AG04450 (cell line): ENCODE results near the gene STAT3. TPM values are rescaled to one million over a fixed set of nuclear protein-coding genes. Genes with fewer than 3 reads are reported as not detected.
A peak's percentile ranks its signal among the peaks of the same experiment; 100 is the strongest.

Experiments used
- CTCF ChIA-PET: fragments of 300-600, 350-600 bp; formaldehyde crosslinking; extraction: SDS; loops from one replicate; lab custom pipeline; 2022; ENCODE audit warnings: antibody characterized with exemption, inconsistent platforms; lab: Charles Lee
- POLR2A ChIA-PET: fragments of 350-600 bp; formaldehyde crosslinking; extraction: SDS; loops from one replicate; lab custom pipeline; 2021; ENCODE audit warnings: antibody characterized with exemption, inconsistent platforms; lab: Yijun Ruan, JAX
- DNase-seq: peaks from one replicate; pipeline ENCODE4 v3.0.0-alpha.2; 2011; ENCODE audit warnings: low read depth, low spot score
- H3K27ac ChIP-seq: one replicate; pipeline ENCODE4 v1.5.1; 2012; ENCODE audit warnings: low read depth, low read length, control low read depth
- H3K27me3 ChIP-seq: one replicate; pipeline ENCODE4 v1.6.0; 2012; ENCODE audit warnings: low read length; ENCODE audit not compliant: control insufficient read depth, insufficient read depth
- H3K4me3 ChIP-seq: 2 replicates; pipeline ENCODE4 v1.5.1; 2011; ENCODE audit warnings: mild to moderate bottlenecking, low read depth, low read length, control low read depth
- H3K9me3 ChIP-seq: 2 replicates; pipeline ENCODE4 v1.5.1; 2012; ENCODE audit warnings: low read length; ENCODE audit not compliant: control insufficient read depth, insufficient read depth
- polyA plus RNA-seq: library from polyadenylated mRNA; depleted of rRNA; stranded (reverse); fragments of >200 nt; gene quantifications from 2 replicates; pipeline ENCODE4 v1.2.3, GENCODE V29; 2011
- TF ChIP-seq, protein P1 (sequence below): IDR thresholded peaks from 2 replicates; pipeline ENCODE4 v1.5.1; 2011; ENCODE audit warnings: low read depth, low read length, control low read depth, inconsistent platforms

Gene STAT3
- polyA plus RNA-seq, 1 experiment, result 77.1 TPM

DNA sequence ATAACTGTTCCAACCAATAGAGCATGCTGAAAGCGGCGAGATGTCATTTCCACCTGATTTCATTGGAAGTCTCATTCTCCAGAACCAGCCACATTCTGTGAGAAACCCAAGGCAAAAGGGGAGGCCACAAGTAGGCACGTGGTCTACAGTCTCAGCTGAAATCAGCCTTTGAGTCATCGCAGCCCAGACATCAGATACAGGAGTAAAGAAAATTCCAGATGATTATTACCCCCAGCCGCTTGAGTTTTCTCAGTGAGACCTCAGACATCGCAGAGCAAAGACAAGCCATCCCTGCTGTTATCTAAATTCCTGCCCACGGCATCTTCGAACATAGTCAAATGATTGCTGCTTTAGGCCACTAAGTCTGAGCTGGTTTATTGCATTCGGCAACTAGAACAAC, 23.1 kb downstream of the STAT3 start:
- H3K27ac ChIP-seq, result peak overlapping the region; percentile 31
- no peaks in the 10 kb centered on the region for H3K9me3 ChIP-seq
- H3K27me3 ChIP-seq, result no peaks in the 10 kb centered on the region
- CTCF ChIA-PET, result interaction anchor here (1.0 kb wide), 1 partner anchor 21 kb away, joined by 6 read pairs; no protein-coding TSS in a partner anchor
- DNase-seq, result no peak
- H3K4me3 ChIP-seq, result no peak overlapping the region
- TF ChIP-seq, protein P1, sequence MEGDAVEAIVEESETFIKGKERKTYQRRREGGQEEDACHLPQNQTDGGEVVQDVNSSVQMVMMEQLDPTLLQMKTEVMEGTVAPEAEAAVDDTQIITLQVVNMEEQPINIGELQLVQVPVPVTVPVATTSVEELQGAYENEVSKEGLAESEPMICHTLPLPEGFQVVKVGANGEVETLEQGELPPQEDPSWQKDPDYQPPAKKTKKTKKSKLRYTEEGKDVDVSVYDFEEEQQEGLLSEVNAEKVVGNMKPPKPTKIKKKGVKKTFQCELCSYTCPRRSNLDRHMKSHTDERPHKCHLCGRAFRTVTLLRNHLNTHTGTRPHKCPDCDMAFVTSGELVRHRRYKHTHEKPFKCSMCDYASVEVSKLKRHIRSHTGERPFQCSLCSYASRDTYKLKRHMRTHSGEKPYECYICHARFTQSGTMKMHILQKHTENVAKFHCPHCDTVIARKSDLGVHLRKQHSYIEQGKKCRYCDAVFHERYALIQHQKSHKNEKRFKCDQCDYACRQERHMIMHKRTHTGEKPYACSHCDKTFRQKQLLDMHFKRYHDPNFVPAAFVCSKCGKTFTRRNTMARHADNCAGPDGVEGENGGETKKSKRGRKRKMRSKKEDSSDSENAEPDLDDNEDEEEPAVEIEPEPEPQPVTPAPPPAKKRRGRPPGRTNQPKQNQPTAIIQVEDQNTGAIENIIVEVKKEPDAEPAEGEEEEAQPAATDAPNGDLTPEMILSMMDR, result no peak
- POLR2A ChIA-PET, result interaction anchor here (0.6 kb wide), 1 partner anchor 41 kb away, joined by 4 read pairs; no protein-coding TSS in a partner anchor

- H3K27ac ChIP-seq, result no peak overlapping the region
- no peaks in the 10 kb centered on the region for H3K27me3 ChIP-seq
These were observed 24.3 kb downstream of the STAT3 start for GRCh38 chr17:42363767-42364585.

GRCh38 chr17:42363231-42363630, 25.0 kb downstream of the STAT3 start:
- no peaks in the 10 kb centered on the region for H3K27me3 ChIP-seq
- H3K27ac ChIP-seq, result no peak overlapping the region
- ChIA-PET POLR2A (no interaction called here), CTCF (no interaction called here)
- H3K4me3 ChIP-seq, result no peak overlapping the region
- H3K9me3 ChIP-seq, result no peaks in the 10 kb centered on the region
- no peak for DNase-seq
- TF ChIP-seq, protein P1, result no peak

More at GRCh38 chr17:42363767-42364585, 24.3 kb downstream of the STAT3 start:
- no peak for DNase-seq
- POLR2A ChIA-PET, result no interaction called here
- no peak overlapping the region for H3K4me3 ChIP-seq
- TF ChIP-seq, protein P1, result no peak
- H3K9me3 ChIP-seq, result no peaks in the 10 kb centered on the region
- CTCF ChIA-PET, result no interaction called here

GRCh38 chr17:42362245-42362961, 25.8 kb downstream of the STAT3 start:
- no peaks in the 10 kb centered on the region for H3K27me3 ChIP-seq
- POLR2A ChIA-PET, result interaction anchor here (0.6 kb wide), 1 partner anchor 369 kb away, joined by 3 read pairs; no protein-coding TSS in a partner anchor
- H3K27ac ChIP-seq, result no peak overlapping the region
- CTCF ChIA-PET, result no interaction called here
- H3K9me3 ChIP-seq, result no peaks in the 10 kb centered on the region
- H3K4me3 ChIP-seq, result no peak overlapping the region
- TF ChIP-seq, protein P1, result no peak
- DNase-seq, result no peak
